PC-9 (cell line): ENCODE data around the gene PLB1.
A peak's percentile ranks its signal among the peaks of the same experiment; 100 is the strongest.

Source experiments
- EZH2 ChIP-seq: fragments of 200-600 bp; sonication (generic); IDR thresholded peaks from 2 replicates; pipeline ENCODE4 v1.8.0; 2017; ENCODE audit warnings: antibody characterized with exemption, low read depth
- TF ChIP-seq, protein P1 (sequence below): fragments of 200-600 bp; sonication (generic); conservative IDR thresholded peaks from 2 replicates; pipeline ENCODE4 v1.6.1; 2017; ENCODE audit warnings: mixed run types, antibody characterized with exemption, mild to moderate bottlenecking, moderate library complexity

GRCh38 chr2:28621172-28622100, 125.6 kb downstream of the PLB1 start:
- TF ChIP-seq, protein P1, sequence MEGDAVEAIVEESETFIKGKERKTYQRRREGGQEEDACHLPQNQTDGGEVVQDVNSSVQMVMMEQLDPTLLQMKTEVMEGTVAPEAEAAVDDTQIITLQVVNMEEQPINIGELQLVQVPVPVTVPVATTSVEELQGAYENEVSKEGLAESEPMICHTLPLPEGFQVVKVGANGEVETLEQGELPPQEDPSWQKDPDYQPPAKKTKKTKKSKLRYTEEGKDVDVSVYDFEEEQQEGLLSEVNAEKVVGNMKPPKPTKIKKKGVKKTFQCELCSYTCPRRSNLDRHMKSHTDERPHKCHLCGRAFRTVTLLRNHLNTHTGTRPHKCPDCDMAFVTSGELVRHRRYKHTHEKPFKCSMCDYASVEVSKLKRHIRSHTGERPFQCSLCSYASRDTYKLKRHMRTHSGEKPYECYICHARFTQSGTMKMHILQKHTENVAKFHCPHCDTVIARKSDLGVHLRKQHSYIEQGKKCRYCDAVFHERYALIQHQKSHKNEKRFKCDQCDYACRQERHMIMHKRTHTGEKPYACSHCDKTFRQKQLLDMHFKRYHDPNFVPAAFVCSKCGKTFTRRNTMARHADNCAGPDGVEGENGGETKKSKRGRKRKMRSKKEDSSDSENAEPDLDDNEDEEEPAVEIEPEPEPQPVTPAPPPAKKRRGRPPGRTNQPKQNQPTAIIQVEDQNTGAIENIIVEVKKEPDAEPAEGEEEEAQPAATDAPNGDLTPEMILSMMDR, result peak; percentile 79
- TF ChIP-seq EZH2, result no peak
